Prostate gland (tissue), 2 donors: ENCODE results near the gene EXOC3L2.

ENCODE experiments used
- CTCF ChIP-seq, 4 experiments: fragments of 200-600 bp in 2 of 4; fragments of 450-650 bp in 2 of 4; sonication (generic) in 2 of 4; IDR thresholded peaks; 1 replicate in 3 of 4; 2 replicates in 1 of 4; pipeline ENCODE4 v1.5.1; 2016 to 2019; ENCODE audit warnings: antibody characterized with exemption in 4 of 4, mild to moderate bottlenecking in 2 of 4, moderate library complexity in 2 of 4
- POLR2A ChIP-seq: fragments of 450-650 bp; IDR thresholded peaks from one replicate; pipeline ENCODE4 v1.6.1; 2016; ENCODE audit warnings: antibody characterized with exemption, mild to moderate bottlenecking
- POLR2AphosphoS5 ChIP-seq: sonication (generic); formaldehyde crosslinking; IDR thresholded peaks from one replicate; pipeline ENCODE4 v1.6.1; 2017; ENCODE audit warnings: antibody characterized with exemption

- peak; percentile 52 for TF ChIP-seq POLR2AphosphoS5
- no peak for TF ChIP-seq CTCF (IDR thresholded peaks at IDR 0.05)
- no peak for TF ChIP-seq POLR2A
Observed at GRCh38 chr19:45211751-45212381, 33.3 kb downstream of the EXOC3L2 start.
